CD4-positive, alpha-beta T cell treated with Interleukin-4 for 1 hour (primary cell): Measurements from ENCODE around the gene SPTBN1.
"Not testable (repeated sequence)": the region's sequence is repeated elsewhere in the genome, so short reads cannot be mapped to it uniquely, and the experiment has no call there.

Source experiments
- DNase-seq, 2 donors: peaks; one replicate each; pipeline ENCODE4 v3.0.0-alpha.2; 2020 to 2022

SPTBN1 gene

DNA sequence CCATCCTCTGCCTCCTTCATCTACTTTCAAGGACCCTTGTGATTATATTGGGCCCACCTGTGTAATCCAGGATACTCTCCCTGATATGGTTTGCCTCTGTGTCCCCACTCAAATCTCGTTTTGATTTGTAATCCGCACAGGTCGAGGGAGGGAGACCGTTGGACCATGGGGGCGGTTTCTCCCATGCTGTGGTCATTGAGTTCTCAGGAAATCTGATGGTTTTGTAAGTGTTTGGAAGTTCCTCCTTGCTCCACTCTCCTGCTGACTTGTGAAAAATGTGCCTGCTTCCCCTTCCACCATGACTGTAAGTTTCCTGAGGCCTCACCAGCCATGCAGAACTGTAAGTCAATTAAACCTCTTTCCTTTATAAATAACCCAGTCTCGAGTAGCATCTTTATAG, 225.3 kb downstream of the SPTBN1 start:
- DNase-seq, result no peak

DNA sequence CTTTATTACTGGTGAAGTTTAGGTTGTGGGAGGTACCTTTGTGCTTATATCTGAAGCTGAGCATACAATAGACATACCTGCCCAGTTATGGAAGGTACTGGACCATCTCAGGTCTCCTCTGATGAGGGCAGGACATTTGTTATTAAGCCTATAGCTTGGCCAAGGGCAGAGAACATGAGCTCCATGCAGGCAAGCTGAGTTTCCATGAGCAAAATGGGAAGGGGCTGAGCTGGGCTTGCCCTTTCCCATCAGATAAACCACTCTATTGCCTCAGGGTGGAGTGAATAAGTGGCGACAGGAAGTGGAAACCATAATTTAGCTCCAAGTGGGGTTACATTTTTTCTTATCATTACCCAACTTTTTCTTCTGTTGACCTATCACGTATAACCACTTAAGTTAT, 227.5 kb downstream of the SPTBN1 start:
- DNase-seq, result no peak

DNA sequence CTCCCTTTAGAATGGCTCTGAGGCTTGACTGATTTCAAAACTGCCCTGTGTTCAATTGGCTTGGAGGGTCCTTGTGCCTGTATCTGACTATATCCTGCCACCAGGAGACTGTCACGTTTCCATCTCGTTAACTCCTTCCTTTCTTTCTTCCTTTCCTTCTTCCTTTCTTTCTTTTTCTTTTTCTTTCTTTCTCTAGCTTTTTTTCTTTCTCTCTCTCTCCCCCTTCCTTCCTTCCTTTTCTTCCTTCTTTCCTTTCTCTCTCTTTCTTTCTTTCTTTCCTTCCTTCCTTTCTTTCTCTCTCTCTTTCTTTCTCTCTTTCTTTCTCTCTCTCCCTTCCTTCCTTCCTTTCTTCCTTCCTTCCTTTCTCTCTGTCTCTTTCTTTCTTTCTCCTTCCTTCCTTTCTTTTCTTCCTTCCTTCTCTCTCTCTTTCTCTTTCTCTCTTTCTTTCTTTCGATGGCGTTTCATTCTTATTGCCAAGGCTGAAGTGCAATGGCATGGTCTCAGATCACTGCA, 229.2 kb downstream of the SPTBN1 start:
- no peak for DNase-seq

DNA sequence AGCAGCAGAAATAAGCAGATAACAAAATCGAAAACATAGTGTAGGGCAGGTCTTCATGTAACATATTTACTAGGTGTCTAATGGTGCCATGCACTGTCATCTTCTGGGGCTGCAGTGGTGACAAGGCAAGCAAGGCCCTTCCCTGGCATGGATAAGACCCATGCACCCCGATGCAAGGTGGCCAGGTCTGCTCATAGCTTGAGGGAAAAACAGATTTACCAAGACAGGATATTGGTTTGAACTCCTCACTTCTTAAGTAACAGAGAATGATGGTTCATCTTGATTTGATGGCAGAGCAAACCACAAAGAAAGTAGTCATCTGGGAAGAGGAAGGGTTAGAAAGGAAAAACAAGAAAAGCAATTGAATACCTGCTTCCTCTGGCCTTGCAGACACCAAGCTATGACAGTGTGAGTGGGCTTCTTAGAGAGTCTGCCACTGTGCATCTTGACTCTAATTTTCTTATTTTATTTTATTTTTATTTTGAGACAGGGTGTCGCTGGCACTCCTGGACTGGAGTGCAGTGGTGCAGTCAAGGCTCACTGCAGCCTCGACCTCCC, 231.5 kb downstream of the SPTBN1 start:
- DNase-seq, result no peak

DNA sequence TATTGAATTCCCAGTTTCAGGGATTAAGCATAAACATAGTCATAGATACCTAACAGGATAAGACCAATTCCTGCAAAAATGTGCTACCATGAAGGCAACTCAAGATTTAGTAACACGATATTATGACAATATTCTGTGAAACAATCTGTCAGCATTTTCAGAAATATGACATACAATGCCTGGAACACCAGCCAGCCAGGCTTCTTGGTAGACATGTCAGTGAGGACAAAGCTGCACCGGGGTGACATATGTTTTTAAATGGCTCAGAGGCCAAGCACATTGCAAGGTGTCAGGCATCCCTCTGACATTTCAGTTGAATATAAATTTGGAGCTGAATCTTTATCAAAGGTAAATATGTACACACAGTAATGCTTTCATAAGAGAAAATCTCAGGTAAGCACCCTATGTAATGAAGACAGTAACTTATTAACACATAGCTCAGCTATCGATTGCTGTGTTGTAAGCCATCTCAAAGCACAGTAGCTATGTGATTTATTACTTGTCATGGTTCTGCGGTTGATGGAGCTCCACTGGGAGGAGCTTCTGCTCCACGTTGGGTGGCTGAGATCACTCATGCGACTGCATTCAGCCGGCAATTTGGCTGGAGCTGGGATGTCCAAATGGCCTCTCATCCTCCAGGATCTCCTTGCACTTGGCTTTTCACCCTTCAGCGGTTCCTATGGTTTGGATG, 235.5 kb downstream of the SPTBN1 start:
- DNase-seq, result no peak

DNA sequence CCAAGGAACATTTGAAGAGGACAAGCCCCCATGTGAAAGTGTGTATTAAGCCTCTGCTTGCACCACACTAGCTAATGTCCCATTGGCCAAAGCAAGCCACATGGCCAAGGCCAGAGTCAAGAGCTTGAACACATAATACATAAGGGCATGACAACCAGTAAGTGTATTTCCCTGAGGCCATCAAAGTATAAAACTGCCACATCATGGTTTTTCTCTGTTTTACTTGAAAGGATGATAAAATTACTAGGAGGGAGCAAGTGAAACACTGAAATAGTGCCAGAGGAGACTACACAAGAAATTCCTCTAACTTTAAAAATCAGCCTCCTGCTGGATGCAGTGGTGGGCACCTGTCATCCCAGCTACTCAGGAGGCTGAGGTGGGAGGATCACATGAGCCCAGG, 236.4 kb downstream of the SPTBN1 start:
- no peak for DNase-seq

DNA sequence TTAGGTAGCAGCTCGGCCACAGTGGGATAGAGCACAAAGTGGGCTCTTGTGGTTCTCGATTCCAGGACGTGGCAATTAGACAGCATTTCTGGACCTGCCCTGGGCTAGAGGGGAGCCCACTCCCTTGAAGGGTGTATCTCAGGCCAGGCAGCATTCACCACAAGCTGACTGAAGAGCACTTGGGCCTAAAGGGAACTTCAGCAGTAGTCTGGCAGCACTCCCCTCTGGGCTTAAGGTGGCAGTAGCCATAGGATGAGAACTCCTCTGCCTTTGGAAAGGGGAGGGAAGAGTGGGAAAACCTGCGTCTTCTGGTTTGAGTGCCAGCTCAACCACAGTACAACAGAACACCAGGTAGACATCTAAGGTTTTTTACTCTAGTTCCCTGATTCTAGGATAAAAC, 239.3 kb downstream of the SPTBN1 start:
- no peak for DNase-seq

DNA sequence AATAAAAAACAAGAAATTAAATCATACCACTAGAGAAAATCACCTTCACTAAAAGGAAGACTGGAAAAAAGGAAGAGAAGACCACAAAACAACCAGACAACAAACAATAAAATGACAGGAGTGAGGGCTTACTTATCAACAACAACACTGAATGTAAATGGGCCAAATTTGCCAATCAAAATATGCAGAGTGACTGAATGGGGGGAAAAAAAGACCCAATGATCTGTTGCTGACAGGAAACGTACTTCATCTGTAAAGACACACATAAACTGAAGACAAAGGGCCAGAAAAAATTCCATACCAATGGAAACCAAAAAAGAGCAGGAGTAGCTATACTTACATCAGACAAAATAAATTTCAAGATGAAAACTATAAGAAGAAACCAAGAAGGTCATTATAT, 241.8 kb downstream of the SPTBN1 start:
- DNase-seq, result no peak

DNA sequence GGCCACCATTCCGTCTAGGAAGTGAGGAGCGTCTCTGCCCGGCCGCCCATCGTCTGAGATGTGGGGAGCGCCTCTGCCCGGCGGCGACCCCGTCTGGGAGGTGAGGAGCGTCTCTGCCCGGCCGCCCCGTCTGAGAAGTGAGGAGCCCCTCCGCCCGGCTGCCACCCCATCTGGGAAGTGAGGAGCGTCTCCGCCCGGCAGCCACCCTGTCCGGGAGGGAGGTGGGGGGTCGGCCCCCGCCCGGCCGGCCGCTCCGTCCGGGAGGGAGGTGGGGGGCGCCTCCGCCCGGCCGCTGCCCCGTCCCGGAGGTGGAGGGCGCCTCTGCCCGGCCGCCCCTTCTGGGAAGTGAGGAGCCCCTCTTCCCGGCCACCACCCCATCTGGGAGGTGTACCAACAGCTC, 242.8 kb downstream of the SPTBN1 start:
- DNase-seq, result not testable (repeated sequence)

DNA sequence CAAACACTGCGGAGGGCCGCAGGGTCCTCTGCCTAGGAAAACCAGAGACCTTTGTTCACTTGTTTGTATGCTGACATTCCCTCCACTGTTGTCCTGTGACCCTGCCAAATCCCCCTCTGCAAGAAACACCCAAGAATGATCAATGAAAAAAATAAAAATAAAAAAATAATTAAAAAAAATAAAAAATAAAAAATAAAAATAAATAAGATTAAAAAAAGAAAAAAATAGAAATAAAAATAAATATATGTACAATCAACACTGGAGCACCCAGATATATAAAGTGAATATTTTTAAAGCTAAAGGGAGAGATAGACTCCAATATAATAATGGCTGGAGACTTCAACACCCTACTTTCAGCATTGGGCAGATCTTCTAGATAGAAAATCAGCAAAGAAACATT, 243.5 kb downstream of the SPTBN1 start:
- DNase-seq, result no peak

DNA sequence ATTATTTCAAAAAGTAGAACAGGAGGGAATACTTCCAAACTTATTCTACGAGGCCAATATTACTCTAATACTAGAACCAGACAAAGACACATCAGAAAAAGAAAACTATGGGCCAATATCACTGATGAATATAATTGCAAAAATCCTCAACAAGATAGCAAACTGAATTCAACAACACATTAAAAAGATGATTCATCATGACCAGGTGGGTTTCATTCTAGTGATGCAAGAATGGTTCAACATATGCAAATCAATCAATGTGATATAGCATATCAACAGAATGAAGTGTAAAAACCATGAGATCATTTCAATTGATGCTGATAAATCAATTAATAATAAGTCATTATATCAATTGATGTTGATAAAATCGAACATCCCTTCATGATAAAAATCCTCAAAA, 244.9 kb downstream of the SPTBN1 start:
- no peak for DNase-seq

DNA sequence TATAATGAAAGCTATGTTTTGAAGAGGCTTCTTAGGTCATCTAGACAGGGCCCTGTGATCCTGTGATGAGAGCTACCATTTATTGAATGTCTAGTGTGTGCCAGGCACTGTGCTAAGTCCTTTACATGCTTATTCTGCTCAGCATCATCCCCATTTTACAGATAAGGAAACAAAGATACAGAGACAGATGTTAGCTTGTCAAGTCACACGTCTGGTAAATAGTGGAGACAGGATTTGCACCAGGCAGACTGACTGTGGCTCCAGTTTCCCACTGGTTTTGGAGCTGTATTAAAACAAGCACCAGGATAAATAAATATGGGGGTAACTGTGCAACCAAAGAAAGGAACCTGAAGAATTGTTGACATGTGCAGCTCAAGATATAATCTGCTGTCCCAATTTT, 248.1 kb downstream of the SPTBN1 start:
- DNase-seq, result no peak

DNA sequence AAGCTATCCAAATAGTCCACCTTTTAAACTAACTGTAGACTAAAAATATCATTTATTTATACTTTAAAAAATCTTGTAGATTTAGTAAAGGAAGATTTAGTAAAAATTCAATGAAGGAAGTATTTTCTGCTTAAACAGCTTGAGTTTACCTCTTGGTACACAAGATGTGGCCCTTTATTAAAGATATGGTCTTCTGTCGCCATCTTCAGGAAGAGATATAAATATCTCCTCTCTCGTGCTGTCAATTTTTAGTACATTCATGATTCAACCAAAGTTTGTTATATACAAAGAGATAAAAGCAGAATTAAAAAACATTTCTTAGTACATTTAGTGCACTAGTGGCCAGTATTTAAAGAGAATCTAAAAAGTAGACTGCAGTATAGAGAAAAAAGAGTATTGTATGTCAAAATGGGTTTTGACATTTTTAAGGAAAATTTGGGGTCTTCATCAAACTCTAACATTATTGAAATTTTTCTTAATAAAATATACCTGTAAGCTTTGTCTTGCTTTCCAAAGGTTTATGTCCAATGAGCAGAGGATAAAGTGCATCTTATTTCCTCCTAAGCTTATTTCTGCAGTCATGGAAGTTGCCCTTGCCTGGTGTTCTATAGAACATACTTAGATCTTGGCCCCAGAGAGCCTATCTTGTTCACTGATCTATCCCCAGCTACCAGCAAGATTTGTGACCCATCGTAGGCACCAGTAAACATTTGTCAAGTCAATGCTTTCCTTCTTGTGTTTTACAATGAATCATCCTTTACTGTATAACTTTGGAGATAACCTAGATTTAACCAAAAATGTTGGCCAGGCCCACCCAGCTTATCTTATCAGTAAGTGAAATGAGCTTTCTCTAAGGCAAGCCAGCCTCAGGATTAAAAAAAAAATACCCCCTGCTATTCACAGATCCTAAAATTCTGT, 248.8 kb downstream of the SPTBN1 start:
- DNase-seq, result peak in 1 of 2 donors; percentile 75

DNA sequence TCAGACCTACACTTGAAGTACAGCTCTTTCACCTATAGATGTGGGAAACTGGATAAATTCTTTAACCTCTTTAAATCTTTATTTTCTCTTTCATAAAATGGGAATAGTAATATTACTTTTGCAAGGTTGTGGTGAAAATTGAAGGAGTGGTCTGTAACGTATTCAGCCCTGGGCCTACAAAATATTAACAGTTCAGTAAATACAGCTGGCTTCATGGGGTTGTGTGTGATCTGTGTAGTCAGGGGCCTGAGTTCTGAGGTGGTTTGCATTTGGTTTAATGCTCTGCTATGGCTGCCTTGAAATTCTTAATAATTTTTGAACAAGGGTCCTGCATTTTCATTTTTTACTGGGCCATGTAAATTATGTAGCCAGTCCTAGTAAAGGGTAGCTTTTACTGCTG, 250.5 kb downstream of the SPTBN1 start:
- DNase-seq, result no peak

DNA sequence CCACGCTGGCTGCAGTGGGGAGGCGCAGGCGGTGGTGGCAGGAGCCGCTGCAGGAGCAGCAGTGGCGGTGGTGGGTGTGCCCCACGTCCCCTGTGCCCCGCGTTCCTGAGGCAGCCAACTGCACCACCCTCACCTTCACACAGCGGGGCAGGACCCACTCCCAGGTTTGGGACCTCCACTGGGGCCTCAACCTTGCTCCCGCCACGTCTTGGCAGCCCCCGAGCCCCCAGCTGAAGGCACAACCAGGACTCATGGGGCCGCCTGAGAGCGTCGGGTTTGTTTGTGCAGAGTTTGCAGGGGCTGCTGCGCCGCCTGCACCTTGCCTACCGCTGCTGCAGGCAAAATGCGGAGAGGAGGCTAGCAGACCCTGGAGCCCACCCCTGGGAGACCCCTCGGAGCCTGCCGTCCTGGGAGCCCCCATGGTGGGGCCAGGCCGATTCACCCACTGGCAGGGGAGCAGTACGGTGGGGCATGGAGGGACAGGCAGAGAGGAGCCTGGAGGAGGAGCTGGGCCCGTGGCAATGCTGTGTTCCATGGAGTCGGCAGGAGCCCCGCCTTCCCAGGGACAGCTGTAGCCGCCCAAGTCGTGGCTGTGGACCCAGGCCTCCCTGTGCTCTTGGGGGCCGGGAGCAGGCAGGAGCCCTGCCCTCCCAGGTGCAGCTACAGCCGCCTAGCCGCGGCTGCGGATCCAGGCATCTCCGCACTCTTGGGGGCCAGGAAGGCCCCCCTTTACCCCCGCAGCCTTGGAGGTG, 252.6 kb downstream of the SPTBN1 start:
- DNase-seq, result no peak

DNA sequence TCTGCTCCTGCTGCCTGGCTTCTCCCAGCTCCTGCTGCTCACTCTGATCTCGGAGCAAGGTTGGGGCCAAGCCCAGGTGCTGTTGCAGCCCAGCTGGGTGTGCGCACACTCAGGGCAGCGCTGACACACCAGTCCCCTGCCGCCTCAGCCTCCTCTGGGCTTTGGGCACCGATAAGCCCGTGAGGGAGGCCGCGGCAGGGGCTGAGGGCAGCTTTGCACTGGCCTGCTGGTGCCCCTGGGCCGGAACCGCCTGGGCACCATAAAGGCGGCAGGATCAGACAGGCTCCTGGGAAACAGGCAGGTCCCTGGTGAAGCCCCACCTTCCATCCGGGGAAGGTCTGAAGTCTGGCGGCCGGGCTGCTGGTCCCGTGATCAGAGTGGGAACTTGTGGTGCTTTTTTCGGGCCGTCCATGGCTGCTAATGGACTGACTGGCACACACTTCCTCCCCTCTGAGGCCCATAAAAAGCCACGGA, 253.2 kb downstream of the SPTBN1 start:
- DNase-seq, result no peak

DNA sequence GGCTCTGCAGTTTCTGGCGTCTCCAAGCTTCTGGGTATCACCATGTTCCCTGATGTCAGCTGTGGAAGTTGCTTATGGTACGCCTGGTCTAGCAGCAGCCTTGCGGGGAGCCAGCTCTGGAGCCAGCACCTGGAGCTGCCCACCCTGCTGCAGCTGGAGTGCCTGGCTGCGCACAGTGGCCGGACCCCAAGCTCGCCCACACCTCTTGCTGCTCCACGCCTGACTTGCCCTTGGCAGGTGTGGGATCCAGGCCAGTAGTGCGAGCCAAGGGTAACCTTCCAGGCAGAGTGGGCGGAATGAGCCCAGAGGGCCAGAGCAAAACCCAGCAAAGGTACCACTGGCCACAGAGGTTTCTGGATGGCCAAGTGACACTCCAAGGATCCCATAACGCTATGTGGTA, 254.1 kb downstream of the SPTBN1 start:
- DNase-seq, result no peak

DNA sequence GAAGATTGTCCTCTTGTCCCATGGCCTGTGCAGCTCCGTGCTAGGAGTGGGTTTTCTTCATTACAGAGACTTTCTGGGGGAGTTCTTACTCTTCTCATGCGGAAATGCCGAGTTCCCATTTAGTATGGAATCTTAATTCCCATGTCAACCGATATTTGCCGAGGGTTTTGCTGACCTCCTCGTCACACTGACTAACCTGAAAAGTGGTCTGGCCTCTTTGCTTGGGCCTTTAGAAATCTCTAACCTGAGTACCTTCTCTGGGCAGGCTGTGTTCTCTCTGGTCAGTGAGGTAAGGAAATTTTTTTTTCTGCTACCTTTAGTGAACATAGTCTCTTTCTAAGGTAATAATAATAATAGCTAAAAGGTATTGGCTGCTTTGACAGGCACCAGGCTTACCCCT, 256.4 kb downstream of the SPTBN1 start:
- no peak for DNase-seq

DNA sequence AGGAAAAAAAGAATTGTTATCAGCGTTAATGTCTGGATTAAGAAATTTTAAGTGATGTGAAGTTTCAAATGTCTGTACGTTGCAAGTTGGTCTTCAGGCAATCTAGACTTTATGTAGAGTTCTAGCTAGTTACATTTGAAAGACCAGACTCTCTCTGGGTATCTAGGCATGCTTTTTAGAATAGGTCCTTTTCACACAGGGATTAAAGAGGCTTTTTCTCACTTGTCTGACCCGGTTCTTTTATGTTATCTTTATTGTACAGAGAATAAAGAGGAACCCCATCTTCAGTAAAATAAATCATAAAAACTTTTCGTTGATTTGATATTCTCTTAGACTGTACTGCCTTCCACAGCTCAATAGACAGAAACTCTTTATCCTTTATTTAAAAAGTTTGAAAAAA, 258.9 kb downstream of the SPTBN1 start:
- no peak for DNase-seq

DNA sequence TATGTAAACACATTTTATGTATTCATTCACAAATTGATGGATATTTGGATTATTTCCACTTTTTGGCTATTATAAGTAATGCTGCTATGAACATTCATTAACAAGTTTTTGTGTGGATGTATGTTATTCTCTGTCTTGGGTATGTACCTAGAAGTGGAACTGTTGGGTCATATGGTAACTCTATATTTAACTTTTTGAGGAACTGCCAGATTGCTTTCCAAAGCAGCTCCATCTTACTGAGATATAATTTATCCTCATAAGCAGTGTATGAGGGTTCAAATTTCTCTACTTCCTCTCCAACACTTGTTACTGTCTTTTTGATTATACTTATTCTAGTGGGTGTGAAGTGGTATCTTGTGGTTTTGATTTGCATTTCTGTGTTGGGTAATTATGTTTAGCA, 260.2 kb downstream of the SPTBN1 start:
- DNase-seq, result no peak

DNA sequence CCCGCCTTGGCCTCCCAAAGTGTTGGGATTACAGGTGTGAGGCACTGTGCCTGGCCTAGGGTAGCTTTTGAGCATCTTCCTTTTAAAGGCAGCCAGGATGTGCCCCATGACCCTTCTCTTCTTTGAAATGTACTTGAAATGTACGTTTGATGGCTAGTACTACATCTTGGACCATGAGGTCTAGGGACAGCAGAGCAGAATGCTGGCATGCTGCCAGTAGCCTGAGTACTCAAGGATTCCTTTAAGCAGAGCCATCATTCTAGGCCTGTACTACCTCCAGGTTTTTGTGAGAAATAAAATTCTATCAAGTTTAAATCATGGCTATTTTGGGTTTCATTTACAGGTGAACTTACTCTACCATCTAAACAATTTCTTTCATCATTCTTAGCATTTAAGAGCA, 264.4 kb downstream of the SPTBN1 start:
- no peak for DNase-seq
